Stomach (tissue), 9 donors: ENCODE measurements around the gene NPBWR2. TPM values are rescaled to one million over a fixed set of nuclear protein-coding genes. Genes with fewer than 3 reads are reported as not detected.

Experiments
- DNase-seq, 2 donors: peaks; one replicate each; pipeline versions ENCODE4 v3.0.0 to v3.0.0-alpha.2; 2013 to 2019
- H3K27ac ChIP-seq, 5 donors: fragments of 200-600 bp in 4 of 5; sonication (generic) in 4 of 5; one replicate each; pipeline ENCODE4 v1.5.1; 2013 to 2019; ENCODE audit warnings: mild to moderate bottlenecking in 1 of 5, moderate library complexity in 1 of 5
- H3K27me3 ChIP-seq, 3 donors: fragments of 200-600 bp; sonication (generic); one replicate each; pipeline ENCODE4 v1.5.1; 2017 to 2019; ENCODE audit warnings: mixed run types in 1 of 3
- H3K36me3 ChIP-seq, 4 donors: fragments of 200-600 bp; sonication (generic); 1 replicate in 3 of 4; 2 replicates in 1 of 4; pipeline ENCODE4 v1.5.1; 2016 to 2019
- H3K4me1 ChIP-seq, 4 donors: fragments of 200-600 bp; sonication (generic); one replicate each; pipeline ENCODE4 v1.5.1; 2016 to 2019
- H3K4me3 ChIP-seq, 4 donors: fragments of 200-600 bp; sonication (generic) in 3 of 4; one replicate each; pipeline ENCODE4 v1.5.1; 2016 to 2019; ENCODE audit warnings: mild to moderate bottlenecking in 1 of 4
- H3K9me3 ChIP-seq, 4 donors: fragments of 200-600 bp; sonication (generic); one replicate each; pipeline ENCODE4 v1.5.1; 2016 to 2019
- EP300 ChIP-seq: sonication (generic); formaldehyde crosslinking; IDR thresholded peaks from one replicate; pipeline ENCODE4 v1.6.1; 2017; ENCODE audit warnings: antibody characterized with exemption
- POLR2A ChIP-seq, 4 donors: fragments of 450-650 bp; IDR thresholded peaks; one replicate each; pipeline ENCODE4 v1.6.1; 2016; ENCODE audit warnings: antibody characterized with exemption in 4 of 4, control low read depth in 2 of 4, mild to moderate bottlenecking in 1 of 4, moderate library complexity in 1 of 4
- POLR2AphosphoS5 ChIP-seq, 3 donors: sonication (generic); formaldehyde crosslinking; IDR thresholded peaks; one replicate each; pipeline ENCODE4 v1.6.1; 2016; ENCODE audit warnings: antibody characterized with exemption in 3 of 3
- WGBS, 5 donors: extraction: QIAGEN DNeasy Blood & Tissue Kit in 3 of 5; methylation state at CpG; one replicate each; pipeline versions ENCODE4 v1.1.5 to v1.1.7; 2013 to 2018; 5-methylcytosine and 5-hydroxymethylcytosine counted together
- intact Hi-C: fragments of 100-400 bp; cut with DNase I; formaldehyde crosslinking; loops from one replicate; pipeline ENCODE4 v1.15.1; 2023; ENCODE audit warnings: low total_unique reads
- polyA plus RNA-seq, 3 donors: library from polyadenylated mRNA; stranded (reverse); fragments of 200-250 nt; gene quantifications; one replicate each; pipeline ENCODE4 v1.2.3, GENCODE V29; 2013
- total RNA-seq, 5 donors: library from RNA; depleted of rRNA; stranded (reverse); fragments of >200 nt; gene quantifications; one replicate each; pipeline versions ENCODE4 v1.1.0 to v1.2.3, GENCODE V29; 2014 to 2016
- TF ChIP-seq, protein P1 (sequence below), 7 experiments: fragments of 450-650 bp in 4 of 7; fragments of 200-600 bp in 3 of 7; sonication (generic) in 3 of 7; IDR thresholded peaks; one replicate each; pipeline ENCODE4 v1.5.1; 2016 to 2019; ENCODE audit warnings: antibody characterized with exemption in 7 of 7, control low read depth in 2 of 7, mild to moderate bottlenecking in 1 of 7
- donor health status: healthy with polysubstance abuse.
- donor health status: Bipolar disorder and iron deficiency.
- donor health status: healthy.

NPBWR2 gene
- total and polyA plus RNA-seq, 8 donors, result not detected

DNA sequence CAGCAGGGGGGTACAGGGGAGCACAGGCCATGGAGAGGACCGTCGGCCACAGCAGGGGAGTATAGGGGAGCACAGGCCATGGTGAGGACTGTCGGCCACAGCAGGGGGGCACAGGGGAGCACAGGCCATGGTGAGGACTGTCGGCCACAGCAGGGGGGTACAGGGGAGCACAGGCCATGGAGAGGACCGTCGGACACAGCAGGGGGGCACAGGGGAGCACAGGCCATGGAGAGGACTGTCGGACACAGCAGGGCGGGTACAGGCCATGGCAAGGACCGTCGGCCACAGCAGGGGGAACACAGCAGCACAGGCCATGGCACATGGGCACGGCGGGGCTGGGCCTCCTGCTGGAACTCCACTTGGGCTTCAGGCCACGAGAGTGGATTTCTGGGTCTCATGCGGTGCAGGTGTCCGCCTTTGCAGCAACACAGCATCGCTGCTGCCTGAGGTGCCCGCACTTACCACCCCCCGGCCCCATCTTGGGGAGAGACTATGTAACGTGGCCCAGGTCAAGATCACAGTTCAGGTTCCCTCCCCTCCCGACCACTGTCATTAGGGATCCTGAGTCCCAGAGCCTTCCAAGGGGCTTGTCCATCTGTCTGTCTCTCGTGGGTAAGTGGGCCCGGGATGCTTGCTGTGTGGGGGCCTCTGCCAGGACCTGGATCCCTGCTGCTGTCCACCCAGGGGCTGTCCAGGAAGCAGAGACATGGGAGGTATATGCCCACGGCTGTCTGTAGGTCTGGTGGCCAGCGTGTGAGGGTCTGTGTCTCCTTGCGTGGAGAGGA, 2.5 kb downstream of the NPBWR2 start:
- Histone ChIP-seq H3K27me3 (peaks cover 10 to 91% (median 42%) of the 10 kb centered on the region in 3 donors), H3K27ac (no peak overlapping the region), H3K36me3 (no peaks in the 10 kb centered on the region), H3K4me3 (no peak overlapping the region), H3K4me1 (peaks cover 8 to 14% (median 12%) of the 10 kb centered on the region in 4 donors), H3K9me3 (no peaks in the 10 kb centered on the region)
- WGBS, 5 donors, result 73 to 88% (median 84%) methylated on average over 6 to 25 of the region's 25 CpGs
- TF ChIP-seq, protein P1, sequence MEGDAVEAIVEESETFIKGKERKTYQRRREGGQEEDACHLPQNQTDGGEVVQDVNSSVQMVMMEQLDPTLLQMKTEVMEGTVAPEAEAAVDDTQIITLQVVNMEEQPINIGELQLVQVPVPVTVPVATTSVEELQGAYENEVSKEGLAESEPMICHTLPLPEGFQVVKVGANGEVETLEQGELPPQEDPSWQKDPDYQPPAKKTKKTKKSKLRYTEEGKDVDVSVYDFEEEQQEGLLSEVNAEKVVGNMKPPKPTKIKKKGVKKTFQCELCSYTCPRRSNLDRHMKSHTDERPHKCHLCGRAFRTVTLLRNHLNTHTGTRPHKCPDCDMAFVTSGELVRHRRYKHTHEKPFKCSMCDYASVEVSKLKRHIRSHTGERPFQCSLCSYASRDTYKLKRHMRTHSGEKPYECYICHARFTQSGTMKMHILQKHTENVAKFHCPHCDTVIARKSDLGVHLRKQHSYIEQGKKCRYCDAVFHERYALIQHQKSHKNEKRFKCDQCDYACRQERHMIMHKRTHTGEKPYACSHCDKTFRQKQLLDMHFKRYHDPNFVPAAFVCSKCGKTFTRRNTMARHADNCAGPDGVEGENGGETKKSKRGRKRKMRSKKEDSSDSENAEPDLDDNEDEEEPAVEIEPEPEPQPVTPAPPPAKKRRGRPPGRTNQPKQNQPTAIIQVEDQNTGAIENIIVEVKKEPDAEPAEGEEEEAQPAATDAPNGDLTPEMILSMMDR (IDR thresholded peaks at IDR 0.05), result no peak
- TF ChIP-seq EP300, result no peak
- TF ChIP-seq POLR2AphosphoS5 (IDR thresholded peaks at IDR 0.05), result no peak
- no peak for TF ChIP-seq POLR2A (IDR thresholded peaks at IDR 0.05)
- no peak for DNase-seq
- intact Hi-C loops, result no loop called here

DNA sequence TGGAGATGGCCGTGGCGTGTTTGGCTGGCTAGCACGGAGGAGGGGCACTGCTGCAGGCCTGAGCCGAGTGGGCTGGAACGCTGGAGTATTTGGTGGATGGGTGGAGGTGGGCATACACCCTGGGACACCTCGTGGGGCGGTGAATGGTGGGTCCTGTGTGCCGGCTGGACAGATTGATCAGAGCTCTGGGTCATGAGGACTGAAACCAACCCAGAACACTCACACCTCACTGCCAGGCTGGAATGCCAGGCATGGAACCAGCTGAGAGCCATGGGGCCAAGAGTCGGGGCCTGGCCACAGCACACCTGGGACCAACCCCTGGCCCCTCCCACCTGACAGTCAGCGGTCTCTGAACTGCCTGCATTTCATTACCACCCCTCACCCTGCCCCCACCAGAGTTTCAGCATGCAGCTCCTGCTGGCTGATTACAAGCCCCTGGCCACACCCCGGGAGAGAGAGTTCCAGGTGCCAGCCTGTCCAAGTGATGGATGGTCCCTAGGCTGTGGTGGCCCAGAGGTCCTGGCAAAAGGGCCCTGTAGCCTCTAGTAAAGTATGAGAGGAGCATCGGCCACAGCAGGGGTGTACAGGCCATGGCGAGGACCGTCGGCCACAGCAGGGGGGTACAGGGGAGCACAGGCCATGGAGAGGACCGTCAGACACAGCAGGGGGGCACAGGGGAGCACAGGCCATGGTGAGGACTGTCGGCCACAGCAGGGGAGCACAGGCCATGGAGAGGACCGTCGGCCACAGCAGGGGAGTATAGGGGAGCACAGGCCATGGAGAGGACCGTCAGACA, 3.3 kb downstream of the NPBWR2 start:
- peaks cover 10 to 94% (median 42%) of the 10 kb centered on the region in 3 donors for H3K27me3 ChIP-seq
- intact Hi-C loops, result no loop called here
- DNase-seq, result no peak
- no peaks in the 10 kb centered on the region for H3K9me3 ChIP-seq
- H3K4me3 ChIP-seq, result no peak overlapping the region
- no peak overlapping the region for H3K27ac ChIP-seq
- TF ChIP-seq EP300 (no peak), POLR2A (IDR thresholded peaks at IDR 0.05) (no peak), POLR2AphosphoS5 (IDR thresholded peaks at IDR 0.05) (no peak)
- TF ChIP-seq, protein P1 (IDR thresholded peaks at IDR 0.05), result no peak
- no peaks in the 10 kb centered on the region for H3K36me3 ChIP-seq
- 55 to 63% (median 60%) methylated on average over 10 to 20 of the region's 20 CpGs for WGBS, 5 donors
- peaks cover 8 to 14% (median 12%) of the 10 kb centered on the region in 4 donors for H3K4me1 ChIP-seq

DNA sequence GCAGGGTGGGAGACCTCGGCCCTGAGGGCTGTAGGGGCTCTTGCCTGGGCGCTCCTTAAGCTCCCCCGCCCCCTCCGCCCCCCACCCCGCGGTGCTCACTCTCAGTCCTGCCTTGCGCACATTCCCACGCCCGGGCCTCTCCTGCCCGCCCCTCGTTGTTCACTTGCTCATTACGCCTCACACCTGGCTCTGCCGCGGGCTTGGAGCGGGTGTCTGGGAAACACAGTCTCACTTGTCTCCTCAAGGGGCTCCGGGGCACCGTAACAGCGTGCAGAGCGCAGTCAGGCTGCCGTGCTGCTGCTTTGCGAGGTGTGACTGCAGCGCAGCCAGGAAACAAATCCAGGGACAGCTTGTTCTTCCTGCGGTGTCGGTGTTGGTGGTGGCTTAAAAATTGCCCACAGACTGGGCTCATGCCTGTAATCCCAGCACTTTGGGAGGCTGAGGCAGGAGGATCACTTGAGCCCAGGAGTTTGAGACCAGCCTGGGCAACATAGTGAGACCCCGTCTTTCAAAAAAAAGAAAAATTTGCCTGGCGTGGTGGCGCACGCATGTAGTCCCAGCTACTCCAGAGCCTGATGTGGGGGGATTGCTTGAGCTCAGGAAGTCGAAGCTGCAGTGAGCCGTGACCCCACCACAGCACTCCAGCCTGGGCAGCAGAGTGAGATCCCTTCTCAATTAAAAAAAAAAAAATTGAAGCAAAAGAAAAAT, 4.6 kb downstream of the NPBWR2 start:
- TF ChIP-seq POLR2AphosphoS5 (IDR thresholded peaks at IDR 0.05), result no peak
- TF ChIP-seq POLR2A (IDR thresholded peaks at IDR 0.05), result no peak
- TF ChIP-seq, protein P1 (IDR thresholded peaks at IDR 0.05), result no peak
- no peak for TF ChIP-seq EP300
- H3K36me3 ChIP-seq, result peaks cover 0 to 9% (median 4%) of the 10 kb centered on the region in 4 donors
- no peaks in the 10 kb centered on the region for H3K9me3 ChIP-seq
- peaks cover 10 to 94% (median 42%) of the 10 kb centered on the region in 3 donors for H3K27me3 ChIP-seq
- peak in 1 of 2 donors; percentile 62 for DNase-seq
- H3K4me1 ChIP-seq, result peaks cover 8 to 14% (median 12%) of the 10 kb centered on the region in 4 donors
- H3K27ac ChIP-seq, result no peak overlapping the region
- 19 to 21% (median 21%) methylated on average over 25 to 30 of the region's 30 CpGs for WGBS, 5 donors
- H3K4me3 ChIP-seq, result peak overlapping the region; percentile 36 to 54 (median 40)
- intact Hi-C loops, result no loop called here
